Measurements from ENCODE around the gene ATP6V0B.

Gene ATP6V0B

GRCh38 chr1:43965316-43965715 lies 9.4 kb upstream of the ATP6V0B start:
- Histone ChIP-seq H3K4me1 (ENCODE audit: insufficient read depth, low read length) (no peaks in the 10 kb centered on the region), H3K27me3 (ENCODE audit: insufficient read depth, low read length) (no peaks in the 10 kb centered on the region), H2AFZ (ENCODE audit: low read depth, low read length) (no peak overlapping the region), H3K4me3 (ENCODE audit: low read length) (no peak overlapping the region), H3K9me3 (ENCODE audit: low read length) (no peaks in the 10 kb centered on the region), H3K36me3 (ENCODE audit: insufficient read depth, low read length) (peaks cover 33% of the 10 kb centered on the region)

DNA sequence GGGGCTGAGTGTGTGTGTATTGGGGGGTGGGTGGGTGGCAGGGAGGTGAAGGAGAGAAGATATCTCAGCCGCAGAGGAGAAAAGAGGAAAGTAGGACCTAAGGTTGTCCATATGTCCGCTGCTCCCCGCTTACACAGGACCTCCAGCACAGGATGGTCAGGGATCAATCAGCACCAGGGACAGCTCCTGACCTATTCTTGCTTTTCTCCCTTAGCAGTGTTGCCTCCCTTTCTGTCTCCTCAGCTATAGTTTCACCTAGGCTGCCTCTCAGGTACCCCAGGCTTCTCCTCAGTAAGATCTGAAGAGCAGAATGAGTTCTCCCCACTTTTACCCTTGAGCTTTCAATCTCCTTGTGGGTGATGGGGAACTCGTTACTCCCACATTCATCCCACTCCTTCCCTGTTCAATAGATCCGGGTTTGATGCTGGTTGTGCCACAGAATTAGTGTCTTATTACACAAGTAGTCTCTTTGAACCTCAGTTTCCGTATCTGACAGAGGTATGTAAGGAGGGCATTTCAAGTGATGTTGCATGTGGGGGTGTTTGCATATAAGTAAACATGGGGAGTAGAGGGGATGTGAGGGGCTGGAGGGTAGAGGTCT lies 6.3 kb upstream of the ATP6V0B start:
- H3K27me3 ChIP-seq (ENCODE audit: insufficient read depth, low read length) = no peaks in the 10 kb centered on the region
- H3K9me3 ChIP-seq (ENCODE audit: low read length) = no peaks in the 10 kb centered on the region
- H2AFZ ChIP-seq (ENCODE audit: low read depth, low read length) = no peak overlapping the region
- peaks cover 7% of the 10 kb centered on the region for H3K4me1 ChIP-seq (ENCODE audit: insufficient read depth, low read length)
- H3K4me3 ChIP-seq (ENCODE audit: low read length) = no peak overlapping the region
- peaks cover 11% of the 10 kb centered on the region for H3K36me3 ChIP-seq (ENCODE audit: insufficient read depth, low read length)

DNA sequence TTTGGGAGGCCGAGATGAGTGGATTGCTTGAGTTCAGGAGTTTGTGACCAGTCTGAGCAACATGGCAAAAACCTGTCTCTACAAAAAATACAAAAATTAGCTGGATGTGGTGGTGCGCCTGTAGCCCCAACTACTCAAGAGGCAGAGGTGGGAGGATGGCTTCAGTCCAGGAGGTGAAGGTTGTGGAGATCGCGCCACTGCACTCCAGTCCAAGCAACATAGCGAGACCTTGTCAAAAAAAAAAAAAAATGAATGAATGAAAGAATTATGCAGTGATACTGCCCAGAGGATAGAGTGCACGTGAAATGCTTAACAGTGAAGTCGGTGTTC lies 5.4 kb upstream of the ATP6V0B start:
- Histone ChIP-seq H3K27me3 (ENCODE audit: insufficient read depth, low read length) (no peaks in the 10 kb centered on the region), H3K4me3 (ENCODE audit: low read length) (peak overlapping the region; percentile 37)

GRCh38 chr1:43969746-43970466 lies 4.9 kb upstream of the ATP6V0B start, which contains the start of gene DPH2:
Gene DPH2, plus strand, starts transcription at chr1:43970010. Its CDS starts 166 bp downstream, at chr1:43970176.
- Histone ChIP-seq H3K4me3 (ENCODE audit: low read length) (peak within 1 kb of the TSS; percentile 92), H3K27me3 (ENCODE audit: insufficient read depth, low read length) (no peaks in the 10 kb centered on the region), H3K4me1 (ENCODE audit: insufficient read depth, low read length) (peaks cover 13% of the 10 kb centered on the region), H3K9me3 (ENCODE audit: low read length) (no peaks in the 10 kb centered on the region), H2AFZ (ENCODE audit: low read depth, low read length) (no peak within 1 kb of the TSS), H3K36me3 (ENCODE audit: insufficient read depth, low read length) (peaks cover 8% of the 10 kb centered on the region)

More for the DNA sequence above, 5.4 kb upstream of the ATP6V0B start:
- H3K36me3 ChIP-seq (ENCODE audit: insufficient read depth, low read length) = peaks cover 8% of the 10 kb centered on the region
- peaks cover 12% of the 10 kb centered on the region for H3K4me1 ChIP-seq (ENCODE audit: insufficient read depth, low read length)
- no peaks in the 10 kb centered on the region for H3K9me3 ChIP-seq (ENCODE audit: low read length)
- no peak overlapping the region for H2AFZ ChIP-seq (ENCODE audit: low read depth, low read length)

DNA sequence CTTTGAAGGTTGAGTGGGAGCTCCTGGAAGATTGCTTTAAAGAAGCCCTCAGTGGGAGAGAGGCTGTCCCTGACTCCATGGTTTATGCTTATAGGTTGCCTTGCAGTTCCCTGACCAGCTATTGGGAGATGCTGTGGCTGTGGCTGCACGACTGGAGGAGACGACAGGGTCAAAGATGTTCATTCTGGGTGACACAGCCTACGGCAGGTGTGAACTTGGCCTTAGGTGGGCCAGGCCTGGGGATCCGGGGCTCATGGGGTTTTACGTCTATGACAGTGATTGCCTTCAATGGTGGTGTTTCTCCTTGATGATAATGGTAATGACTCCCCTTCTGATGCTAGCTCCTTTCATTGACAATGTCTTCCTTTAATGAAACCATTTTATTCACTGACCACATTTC lies 4.3 kb upstream of the ATP6V0B start:
- H3K9me3 ChIP-seq (ENCODE audit: low read length) = no peaks in the 10 kb centered on the region
- H2AFZ ChIP-seq (ENCODE audit: low read depth, low read length) = no peak overlapping the region
- H3K4me3 ChIP-seq (ENCODE audit: low read length) = peak overlapping the region; percentile 92
- no peaks in the 10 kb centered on the region for H3K27me3 ChIP-seq (ENCODE audit: insufficient read depth, low read length)
- H3K4me1 ChIP-seq (ENCODE audit: insufficient read depth, low read length) = peaks cover 15% of the 10 kb centered on the region
- H3K36me3 ChIP-seq (ENCODE audit: insufficient read depth, low read length) = peaks cover 8% of the 10 kb centered on the region

- no peak overlapping the region for H2AFZ ChIP-seq (ENCODE audit: low read depth, low read length)
- no peaks in the 10 kb centered on the region for H3K27me3 ChIP-seq (ENCODE audit: insufficient read depth, low read length)
- peaks cover 19% of the 10 kb centered on the region for H3K4me1 ChIP-seq (ENCODE audit: insufficient read depth, low read length)
- peak overlapping the region; percentile 92 for H3K4me3 ChIP-seq (ENCODE audit: low read length)
- H3K9me3 ChIP-seq (ENCODE audit: low read length) = no peaks in the 10 kb centered on the region
- peaks cover 8% of the 10 kb centered on the region for H3K36me3 ChIP-seq (ENCODE audit: insufficient read depth, low read length)
Measured at GRCh38 chr1:43970911-43971310, 3.8 kb upstream of the ATP6V0B start.

GRCh38 chr1:43971336-43971980 lies 3.3 kb upstream of the ATP6V0B start:
- peaks cover 10% of the 10 kb centered on the region for H3K36me3 ChIP-seq (ENCODE audit: insufficient read depth, low read length)
- H3K27me3 ChIP-seq (ENCODE audit: insufficient read depth, low read length) = no peaks in the 10 kb centered on the region
- no peak overlapping the region for H2AFZ ChIP-seq (ENCODE audit: low read depth, low read length)
- H3K9me3 ChIP-seq (ENCODE audit: low read length) = no peaks in the 10 kb centered on the region
- H3K4me1 ChIP-seq (ENCODE audit: insufficient read depth, low read length) = peaks cover 25% of the 10 kb centered on the region
- no peak overlapping the region for H3K4me3 ChIP-seq (ENCODE audit: low read length)

GRCh38 chr1:43973981-43974442 lies 748 bp upstream of the ATP6V0B start:
- no peaks in the 10 kb centered on the region for H3K27me3 ChIP-seq (ENCODE audit: insufficient read depth, low read length)
- H3K36me3 ChIP-seq (ENCODE audit: insufficient read depth, low read length) = peaks cover 20% of the 10 kb centered on the region
- H3K4me3 ChIP-seq (ENCODE audit: low read length) = peak overlapping the region; percentile 72
- H3K4me1 ChIP-seq (ENCODE audit: insufficient read depth, low read length) = peaks cover 47% of the 10 kb centered on the region
- H3K9me3 ChIP-seq (ENCODE audit: low read length) = no peaks in the 10 kb centered on the region
- peak overlapping the region; percentile 91 for H2AFZ ChIP-seq (ENCODE audit: low read depth, low read length)

GRCh38 chr1:43975249-43975961 lies 645 bp downstream of the ATP6V0B start:
- Histone ChIP-seq H3K27me3 (ENCODE audit: insufficient read depth, low read length) (no peaks in the 10 kb centered on the region), H2AFZ (ENCODE audit: low read depth, low read length) (peak overlapping the region; percentile 91), H3K4me3 (ENCODE audit: low read length) (peak overlapping the region; percentile 72), H3K9me3 (ENCODE audit: low read length) (no peaks in the 10 kb centered on the region), H3K4me1 (ENCODE audit: insufficient read depth, low read length) (peaks cover 55% of the 10 kb centered on the region), H3K36me3 (ENCODE audit: insufficient read depth, low read length) (peaks cover 20% of the 10 kb centered on the region)

GRCh38 chr1:43976045-43976444 lies 1.3 kb downstream of the ATP6V0B start:
- no peaks in the 10 kb centered on the region for H3K27me3 ChIP-seq (ENCODE audit: insufficient read depth, low read length)
- peaks cover 53% of the 10 kb centered on the region for H3K4me1 ChIP-seq (ENCODE audit: insufficient read depth, low read length)
- H2AFZ ChIP-seq (ENCODE audit: low read depth, low read length) = no peak overlapping the region
- peaks cover 20% of the 10 kb centered on the region for H3K36me3 ChIP-seq (ENCODE audit: insufficient read depth, low read length)
- H3K9me3 ChIP-seq (ENCODE audit: low read length) = no peaks in the 10 kb centered on the region
- H3K4me3 ChIP-seq (ENCODE audit: low read length) = peak overlapping the region; percentile 72

DNA sequence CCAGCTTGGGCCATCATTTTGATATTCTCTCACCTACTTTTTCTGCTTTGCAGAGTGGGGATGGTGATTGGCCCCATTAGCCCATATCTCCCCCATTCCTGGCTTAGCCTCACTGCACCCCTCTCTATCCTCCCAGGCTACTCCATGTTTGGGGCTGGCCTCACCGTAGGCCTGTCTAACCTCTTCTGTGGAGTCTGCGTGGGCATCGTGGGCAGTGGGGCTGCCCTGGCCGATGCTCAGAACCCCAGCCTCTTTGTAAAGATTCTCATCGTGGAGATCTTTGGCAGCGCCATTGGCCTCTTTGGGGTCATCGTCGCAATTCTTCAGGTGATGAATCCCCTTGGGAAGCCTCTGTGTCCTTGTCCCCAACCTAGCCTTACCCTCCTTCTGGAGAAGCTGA lies 2.1 kb downstream of the ATP6V0B start:
- Histone ChIP-seq H3K4me1 (ENCODE audit: insufficient read depth, low read length) (peaks cover 53% of the 10 kb centered on the region), H3K9me3 (ENCODE audit: low read length) (no peaks in the 10 kb centered on the region), H2AFZ (ENCODE audit: low read depth, low read length) (no peak overlapping the region), H3K36me3 (ENCODE audit: insufficient read depth, low read length) (peaks cover 26% of the 10 kb centered on the region), H3K27me3 (ENCODE audit: insufficient read depth, low read length) (no peaks in the 10 kb centered on the region), H3K4me3 (ENCODE audit: low read length) (no peak overlapping the region)

GRCh38 chr1:43977376-43978263 lies 2.9 kb downstream of the ATP6V0B start:
- H2AFZ ChIP-seq (ENCODE audit: low read depth, low read length) = no peak overlapping the region
- peaks cover 53% of the 10 kb centered on the region for H3K4me1 ChIP-seq (ENCODE audit: insufficient read depth, low read length)
- no peaks in the 10 kb centered on the region for H3K9me3 ChIP-seq (ENCODE audit: low read length)
- no peaks in the 10 kb centered on the region for H3K27me3 ChIP-seq (ENCODE audit: insufficient read depth, low read length)
- H3K4me3 ChIP-seq (ENCODE audit: low read length) = peak overlapping the region; percentile 76
- peaks cover 31% of the 10 kb centered on the region for H3K36me3 ChIP-seq (ENCODE audit: insufficient read depth, low read length)

All from neuron (in vitro differentiated cells).